Stimulated activated CD4-positive, alpha-beta T cell treated with anti-CD3 and anti-CD28 coated beads, Interleukin-4, amount 100 ng/mL, for 24 hours (primary cell): ENCODE results near the gene ENAH.
"Not testable (repeated sequence)": the region's sequence is repeated elsewhere in the genome, so short reads cannot be mapped to it uniquely, and the experiment has no call there.

ENCODE experiments used
- DNase-seq: peaks from one replicate; pipeline ENCODE4 v3.0.0-alpha.2; 2020

Gene ENAH

GRCh38 chr1:225670806-225671733 lies 18.1 kb upstream of the ENAH start:
- DNase-seq, result no peak

- no peak for DNase-seq
Observed at GRCh38 chr1:225670356-225670755, 17.4 kb upstream of the ENAH start.

GRCh38 chr1:225668222-225668621 lies 15.3 kb upstream of the ENAH start:
- no peak for DNase-seq

- DNase-seq, result no peak
Observed at GRCh38 chr1:225667362-225667761, 14.4 kb upstream of the ENAH start.

GRCh38 chr1:225666495-225666894 lies 13.6 kb upstream of the ENAH start:
- DNase-seq, result no peak

GRCh38 chr1:225664762-225665161 lies 11.8 kb upstream of the ENAH start:
- no peak for DNase-seq

- DNase-seq, result no peak
Observed at GRCh38 chr1:225662155-225662554, 9.2 kb upstream of the ENAH start.

- no peak for DNase-seq
Observed at GRCh38 chr1:225660544-225660946, 7.6 kb upstream of the ENAH start.

- no peak for DNase-seq
Observed at GRCh38 chr1:225658041-225658440, 5.1 kb upstream of the ENAH start.

GRCh38 chr1:225657462-225657989 lies 4.6 kb upstream of the ENAH start:
- no peak for DNase-seq

GRCh38 chr1:225656259-225656655 lies 3.3 kb upstream of the ENAH start:
- DNase-seq, result not testable (repeated sequence)

- DNase-seq, result no peak
Observed at GRCh38 chr1:225655509-225656258, 2.8 kb upstream of the ENAH start.

GRCh38 chr1:225654688-225655508 lies 2.0 kb upstream of the ENAH start:
- no peak for DNase-seq

- no peak for DNase-seq
Observed at GRCh38 chr1:225654277-225654597, 1.3 kb upstream of the ENAH start.

- DNase-seq, result peak; percentile 18
Observed at GRCh38 chr1:225653463-225654276, 747 bp upstream of the ENAH start.

- no peak for DNase-seq
Observed at GRCh38 chr1:225651872-225652728, 823 bp downstream of the ENAH start.

- DNase-seq, result no peak
Observed at GRCh38 chr1:225651376-225651871, 1.5 kb downstream of the ENAH start.

- DNase-seq, result no peak
Observed at GRCh38 chr1:225650179-225650578, 2.7 kb downstream of the ENAH start.

- DNase-seq, result no peak
Observed at GRCh38 chr1:225645194-225645895, 7.6 kb downstream of the ENAH start.

- DNase-seq, result no peak
Observed at GRCh38 chr1:225644666-225645065, 8.3 kb downstream of the ENAH start.
